Upper lobe of left lung (tissue), 6 donors: Measurements from ENCODE around the gene TENT5A. TPM values are rescaled to one million over a fixed set of nuclear protein-coding genes. Genes with fewer than 3 reads are reported as not detected.

Experiments used
- ATAC-seq, 2 donors: fragments of 200-7000 bp; cut with Tn5 transposase; one replicate each; pipeline ENCODE4 v1.9.1; 2022; ENCODE audit warnings: mild to moderate bottlenecking in 2 of 2, moderate library complexity in 2 of 2; ENCODE audit not compliant: low FRiP score in 2 of 2
- DNase-seq, 2 donors: peaks; one replicate each; pipeline ENCODE4 v3.0.0-alpha.2; 2019 to 2020
- H3K27ac ChIP-seq, 4 donors: fragments of 200-600 bp; sonication (generic); one replicate each; pipeline ENCODE4 v1.5.1; 2016 to 2019
- H3K27me3 ChIP-seq, 4 donors: fragments of 200-600 bp; sonication (generic); one replicate each; pipeline ENCODE4 v1.5.1; 2017 to 2019
- H3K36me3 ChIP-seq, 4 donors: fragments of 200-600 bp; sonication (generic); one replicate each; pipeline ENCODE4 v1.5.1; 2016 to 2019
- H3K4me1 ChIP-seq, 4 donors: fragments of 200-600 bp; sonication (generic); one replicate each; pipeline ENCODE4 v1.5.1; 2018 to 2019
- H3K4me3 ChIP-seq, 4 donors: fragments of 200-600 bp; sonication (generic); one replicate each; pipeline ENCODE4 v1.5.1; 2017 to 2019; ENCODE audit warnings: mild to moderate bottlenecking in 2 of 4, moderate library complexity in 1 of 4
- H3K9me3 ChIP-seq, 4 donors: fragments of 200-600 bp; sonication (generic); one replicate each; pipeline ENCODE4 v1.5.1; 2018 to 2019
- CTCF ChIP-seq, 6 experiments: fragments of 450-650 bp in 4 of 6; fragments of 200-600 bp in 2 of 6; sonication (generic) in 2 of 6; IDR thresholded peaks; one replicate each; pipeline ENCODE4 v1.5.1; 2016 to 2019; ENCODE audit warnings: antibody characterized with exemption in 6 of 6
- EP300 ChIP-seq, 4 donors: sonication (generic); formaldehyde crosslinking; IDR thresholded peaks; one replicate each; pipeline ENCODE4 v1.5.1; 2017; ENCODE audit warnings: antibody characterized with exemption in 4 of 4, control low read depth in 2 of 4
- POLR2A ChIP-seq, 4 donors: fragments of 450-650 bp; IDR thresholded peaks; one replicate each; pipeline ENCODE4 v1.5.1; 2016 to 2017; ENCODE audit warnings: antibody characterized with exemption in 4 of 4, mild to moderate bottlenecking in 2 of 4
- POLR2AphosphoS5 ChIP-seq, 2 donors: sonication (generic); formaldehyde crosslinking; IDR thresholded peaks; one replicate each; pipeline ENCODE4 v1.5.1; 2017; ENCODE audit warnings: antibody characterized with exemption in 2 of 2
- WGBS, 2 donors: methylation state at CpG; one replicate each; pipeline ENCODE4 v1.1.5; 2017 to 2018; 5-methylcytosine and 5-hydroxymethylcytosine counted together
- total RNA-seq, 6 donors: library from RNA; depleted of rRNA in 4 of 6; stranded (reverse); fragments of >200 nt in 4 of 6; gene quantifications; one replicate each; pipeline versions ENCODE4 v1.1.0 to v1.2.1, GENCODE V29; 2016 to 2021
- donor health status: DM: no; HTN: no; CAD: no; lungs with moderate emphysema.
- donor health status: DM: no; HTN: yes; CAD: no; lungs with severe emphysema.

Gene TENT5A
- total RNA-seq, 6 donors from 2014 or later = 9.5 to 21.9 (median 18.6) TPM

DNA sequence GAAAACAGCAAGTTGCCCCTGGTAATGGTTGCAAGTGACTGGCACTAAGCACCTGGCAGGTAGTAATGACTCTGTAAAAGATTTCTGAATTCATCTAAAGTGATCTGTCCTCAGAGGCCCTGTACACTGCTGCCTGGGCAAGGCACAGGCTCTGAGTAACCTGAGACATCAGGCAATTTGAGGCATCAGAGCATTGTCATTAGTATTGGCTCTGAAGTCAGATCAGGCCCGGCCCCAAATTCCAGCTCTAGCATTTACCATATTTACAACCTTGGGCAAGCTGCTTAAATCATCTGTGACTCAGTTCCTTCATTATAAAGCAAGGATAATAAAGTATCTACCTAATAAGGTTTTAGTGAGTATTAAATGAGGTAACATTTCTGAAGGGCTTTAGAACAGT, 17.3 kb upstream of the TENT5A start:
- Histone ChIP-seq H3K4me1 (peaks cover 8 to 16% (median 16%) of the 10 kb centered on the region in 4 donors), H3K9me3 (no peaks in the 10 kb centered on the region), H3K36me3 (no peaks in the 10 kb centered on the region), H3K27me3 (no peaks in the 10 kb centered on the region), H3K27ac (no peak overlapping the region), H3K4me3 (no peak overlapping the region)
- ATAC-seq (no peak), DNase-seq (no peak)
- WGBS, 2 donors = 73% methylated on average over 1 of the region's 1 CpG
- TF ChIP-seq CTCF (IDR thresholded peaks at IDR 0.05) (no peak), POLR2AphosphoS5 (IDR thresholded peaks at IDR 0.05) (no peak), POLR2A (IDR thresholded peaks at IDR 0.05) (no peak), EP300 (IDR thresholded peaks at IDR 0.05) (no peak)

- ATAC-seq (no peak), DNase-seq (no peak)
- Histone ChIP-seq H3K4me3 (no peak overlapping the region), H3K27ac (no peak overlapping the region), H3K9me3 (no peaks in the 10 kb centered on the region), H3K27me3 (no peaks in the 10 kb centered on the region), H3K4me1 (peaks cover 8 to 16% (median 16%) of the 10 kb centered on the region in 4 donors), H3K36me3 (no peaks in the 10 kb centered on the region)
- WGBS, 2 donors = 58 to 82% methylated on average over 2 of the region's 2 CpGs
- TF ChIP-seq EP300 (IDR thresholded peaks at IDR 0.05) (no peak), CTCF (IDR thresholded peaks at IDR 0.05) (no peak), POLR2A (IDR thresholded peaks at IDR 0.05) (no peak)
These were observed 15.9 kb upstream of the TENT5A start for GRCh38 chr6:81768150-81768942.

GRCh38 chr6:81767163-81767891, 14.8 kb upstream of the TENT5A start:
- DNase-seq (peak in 1 of 2 donors; percentile 62), ATAC-seq (peak in 1 of 2 donors; percentile 53)
- Histone ChIP-seq H3K9me3 (no peaks in the 10 kb centered on the region), H3K36me3 (no peaks in the 10 kb centered on the region), H3K27ac (peak overlapping the region in 2 of 4 donors; percentile 61 to 62), H3K4me1 (peaks cover 8 to 16% (median 16%) of the 10 kb centered on the region in 4 donors), H3K27me3 (no peaks in the 10 kb centered on the region), H3K4me3 (no peak overlapping the region)
- 51 to 68% methylated on average over 4 of the region's 4 CpGs for WGBS, 2 donors
- no peak for TF ChIP-seq EP300 (IDR thresholded peaks at IDR 0.05)
- TF ChIP-seq POLR2AphosphoS5 (IDR thresholded peaks at IDR 0.05) = no peak
- TF ChIP-seq CTCF (IDR thresholded peaks at IDR 0.05) = no peak
- TF ChIP-seq POLR2A (IDR thresholded peaks at IDR 0.05) = no peak

GRCh38 chr6:81766482-81767069, 14.1 kb upstream of the TENT5A start:
- Histone ChIP-seq H3K9me3 (no peaks in the 10 kb centered on the region), H3K4me3 (no peak overlapping the region), H3K27me3 (no peaks in the 10 kb centered on the region), H3K36me3 (no peaks in the 10 kb centered on the region), H3K4me1 (peaks cover 8 to 16% (median 16%) of the 10 kb centered on the region in 4 donors), H3K27ac (peak overlapping the region; percentile 1 to 62 (median 45))
- whole genome bisulfite sequencing, 2 donors = 1 to 5% methylated on average over 3 of the region's 3 CpGs
- TF ChIP-seq CTCF (IDR thresholded peaks at IDR 0.05) (no peak), POLR2A (IDR thresholded peaks at IDR 0.05) (no peak), POLR2AphosphoS5 (IDR thresholded peaks at IDR 0.05) (no peak), EP300 (IDR thresholded peaks at IDR 0.05) (peak in 1 of 4 donors; percentile 30)
- DNase-seq (no peak), ATAC-seq (peak; percentile 71 to 72)
